ENCODE measurements around the gene MOBP.

GRCh38 chr3:39491733-39492350 lies 24.4 kb downstream of the MOBP start:
- TF ChIP-seq, protein P1, sequence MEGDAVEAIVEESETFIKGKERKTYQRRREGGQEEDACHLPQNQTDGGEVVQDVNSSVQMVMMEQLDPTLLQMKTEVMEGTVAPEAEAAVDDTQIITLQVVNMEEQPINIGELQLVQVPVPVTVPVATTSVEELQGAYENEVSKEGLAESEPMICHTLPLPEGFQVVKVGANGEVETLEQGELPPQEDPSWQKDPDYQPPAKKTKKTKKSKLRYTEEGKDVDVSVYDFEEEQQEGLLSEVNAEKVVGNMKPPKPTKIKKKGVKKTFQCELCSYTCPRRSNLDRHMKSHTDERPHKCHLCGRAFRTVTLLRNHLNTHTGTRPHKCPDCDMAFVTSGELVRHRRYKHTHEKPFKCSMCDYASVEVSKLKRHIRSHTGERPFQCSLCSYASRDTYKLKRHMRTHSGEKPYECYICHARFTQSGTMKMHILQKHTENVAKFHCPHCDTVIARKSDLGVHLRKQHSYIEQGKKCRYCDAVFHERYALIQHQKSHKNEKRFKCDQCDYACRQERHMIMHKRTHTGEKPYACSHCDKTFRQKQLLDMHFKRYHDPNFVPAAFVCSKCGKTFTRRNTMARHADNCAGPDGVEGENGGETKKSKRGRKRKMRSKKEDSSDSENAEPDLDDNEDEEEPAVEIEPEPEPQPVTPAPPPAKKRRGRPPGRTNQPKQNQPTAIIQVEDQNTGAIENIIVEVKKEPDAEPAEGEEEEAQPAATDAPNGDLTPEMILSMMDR (IDR thresholded peaks at IDR 0.05; ENCODE audit: low read depth, low read length), result no peak
- no peak for TF ChIP-seq EZH2phosphoT487 (IDR thresholded peaks at IDR 0.05; ENCODE audit: low read depth)

All from OCI-LY3 (cell line).